Ovary (tissue), 3 donors: ENCODE results near the gene ALPK1.

ENCODE experiments used
- EP300 ChIP-seq: sonication (generic); formaldehyde crosslinking; IDR thresholded peaks from one replicate; pipeline ENCODE4 v1.6.1; 2017; ENCODE audit warnings: antibody characterized with exemption
- TF ChIP-seq, protein P1 (sequence below), 3 donors: fragments of 450-650 bp in 2 of 3; fragments of 200-600 bp in 1 of 3; IDR thresholded peaks; one replicate each; pipeline versions ENCODE4 v1.5.1 to v1.8.0; 2016 to 2022; ENCODE audit warnings: antibody characterized with exemption in 3 of 3, mild to moderate bottlenecking in 1 of 3
- donor health status: DM: no; HTN: no; CAD: no.

DNA sequence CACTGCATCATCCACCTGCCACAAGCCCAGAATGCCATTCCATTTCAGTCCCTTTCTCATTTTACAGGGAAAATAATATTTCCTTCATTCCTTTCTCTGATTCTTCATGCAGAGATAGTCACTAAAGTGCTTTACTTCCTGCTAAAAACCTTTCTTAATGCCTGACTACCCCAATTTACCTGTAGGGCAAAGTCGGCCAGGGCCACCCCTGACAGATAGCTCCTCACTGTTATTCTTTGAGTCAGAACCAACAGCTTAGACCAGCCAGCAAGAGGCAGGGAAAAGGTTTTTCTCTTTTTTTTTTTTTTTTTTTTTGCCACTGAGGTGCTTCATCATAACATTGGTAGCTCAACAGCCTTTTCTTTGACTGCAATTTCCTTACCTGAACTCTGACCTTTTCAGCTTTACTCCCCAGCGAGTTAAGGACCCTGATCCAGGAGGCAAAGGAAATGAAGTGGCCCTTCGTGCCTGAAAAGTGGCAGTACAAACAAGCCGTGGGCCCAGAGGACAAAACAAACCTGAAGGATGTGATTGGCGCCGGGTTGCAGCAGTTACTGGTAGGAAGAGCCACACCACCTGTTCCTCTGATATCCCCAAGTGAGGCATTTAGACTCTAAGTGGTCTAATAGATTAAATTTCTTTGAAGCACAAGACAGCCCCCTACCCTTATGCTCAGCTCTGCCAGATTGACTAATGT lies 85.0 kb downstream of the ALPK1 start:
- TF ChIP-seq, protein P1, sequence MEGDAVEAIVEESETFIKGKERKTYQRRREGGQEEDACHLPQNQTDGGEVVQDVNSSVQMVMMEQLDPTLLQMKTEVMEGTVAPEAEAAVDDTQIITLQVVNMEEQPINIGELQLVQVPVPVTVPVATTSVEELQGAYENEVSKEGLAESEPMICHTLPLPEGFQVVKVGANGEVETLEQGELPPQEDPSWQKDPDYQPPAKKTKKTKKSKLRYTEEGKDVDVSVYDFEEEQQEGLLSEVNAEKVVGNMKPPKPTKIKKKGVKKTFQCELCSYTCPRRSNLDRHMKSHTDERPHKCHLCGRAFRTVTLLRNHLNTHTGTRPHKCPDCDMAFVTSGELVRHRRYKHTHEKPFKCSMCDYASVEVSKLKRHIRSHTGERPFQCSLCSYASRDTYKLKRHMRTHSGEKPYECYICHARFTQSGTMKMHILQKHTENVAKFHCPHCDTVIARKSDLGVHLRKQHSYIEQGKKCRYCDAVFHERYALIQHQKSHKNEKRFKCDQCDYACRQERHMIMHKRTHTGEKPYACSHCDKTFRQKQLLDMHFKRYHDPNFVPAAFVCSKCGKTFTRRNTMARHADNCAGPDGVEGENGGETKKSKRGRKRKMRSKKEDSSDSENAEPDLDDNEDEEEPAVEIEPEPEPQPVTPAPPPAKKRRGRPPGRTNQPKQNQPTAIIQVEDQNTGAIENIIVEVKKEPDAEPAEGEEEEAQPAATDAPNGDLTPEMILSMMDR (IDR thresholded peaks at IDR 0.05) = no peak
- no peak for TF ChIP-seq EP300
